ENCODE data around the gene TRIP13.

DNA sequence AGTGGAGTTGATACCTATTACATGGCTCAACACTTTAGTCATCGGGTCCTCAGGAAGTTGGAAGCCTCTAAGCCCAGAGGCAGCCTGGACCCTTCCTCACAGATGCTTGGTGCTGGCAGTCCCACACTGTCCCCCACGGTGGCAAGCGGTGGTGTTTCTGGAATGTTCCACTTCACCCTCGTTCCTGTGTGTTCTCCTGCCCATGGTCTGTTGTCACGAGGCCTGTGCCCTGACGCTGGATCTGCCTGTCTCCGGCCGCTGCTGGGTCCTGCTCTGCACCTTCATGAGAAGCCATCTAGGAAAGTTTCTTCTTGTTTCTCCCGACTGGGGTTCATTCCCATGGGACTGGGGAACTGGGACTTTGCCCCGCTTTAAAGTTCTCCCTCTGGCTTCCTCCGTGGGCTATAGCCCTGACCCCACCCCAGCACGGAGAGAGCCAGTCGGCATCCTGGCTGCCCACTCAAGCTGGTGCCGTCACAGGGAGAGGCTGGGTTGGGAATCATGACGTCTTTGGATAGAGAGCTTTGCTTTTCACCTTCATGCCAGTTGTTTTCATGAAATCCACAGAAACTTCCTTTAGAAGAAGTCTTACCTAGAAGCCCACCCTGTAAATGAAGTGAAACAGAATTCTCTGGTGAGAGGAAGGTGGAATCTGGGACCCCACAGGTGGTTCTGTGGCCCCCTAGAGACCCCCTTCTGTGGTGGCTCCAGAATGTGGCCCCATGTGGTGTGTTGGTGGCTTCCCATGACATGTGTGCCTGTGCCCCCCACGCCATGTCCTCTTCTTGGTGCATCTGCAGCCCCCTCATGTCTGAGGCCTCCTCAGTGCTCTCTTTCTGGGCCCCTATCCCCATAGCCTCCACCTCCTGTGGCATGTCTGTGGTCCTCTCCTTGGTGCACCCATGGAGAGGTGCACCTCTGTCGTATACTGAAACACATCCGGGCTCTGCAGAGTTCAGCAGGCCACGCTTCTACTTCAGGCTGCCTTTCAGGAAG, 43.8 kb downstream of the TRIP13 start:
- TF ChIP-seq, protein P1, sequence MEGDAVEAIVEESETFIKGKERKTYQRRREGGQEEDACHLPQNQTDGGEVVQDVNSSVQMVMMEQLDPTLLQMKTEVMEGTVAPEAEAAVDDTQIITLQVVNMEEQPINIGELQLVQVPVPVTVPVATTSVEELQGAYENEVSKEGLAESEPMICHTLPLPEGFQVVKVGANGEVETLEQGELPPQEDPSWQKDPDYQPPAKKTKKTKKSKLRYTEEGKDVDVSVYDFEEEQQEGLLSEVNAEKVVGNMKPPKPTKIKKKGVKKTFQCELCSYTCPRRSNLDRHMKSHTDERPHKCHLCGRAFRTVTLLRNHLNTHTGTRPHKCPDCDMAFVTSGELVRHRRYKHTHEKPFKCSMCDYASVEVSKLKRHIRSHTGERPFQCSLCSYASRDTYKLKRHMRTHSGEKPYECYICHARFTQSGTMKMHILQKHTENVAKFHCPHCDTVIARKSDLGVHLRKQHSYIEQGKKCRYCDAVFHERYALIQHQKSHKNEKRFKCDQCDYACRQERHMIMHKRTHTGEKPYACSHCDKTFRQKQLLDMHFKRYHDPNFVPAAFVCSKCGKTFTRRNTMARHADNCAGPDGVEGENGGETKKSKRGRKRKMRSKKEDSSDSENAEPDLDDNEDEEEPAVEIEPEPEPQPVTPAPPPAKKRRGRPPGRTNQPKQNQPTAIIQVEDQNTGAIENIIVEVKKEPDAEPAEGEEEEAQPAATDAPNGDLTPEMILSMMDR (IDR thresholded peaks at IDR 0.05; ENCODE audit: low read length), result no peak
- TF ChIP-seq EZH2phosphoT487 (IDR thresholded peaks at IDR 0.05; ENCODE audit: low read length) (no peak), EZH2 (optimal IDR thresholded peaks at IDR 0.05; ENCODE audit: low read depth, low read length) (no peak)

Data from MM.1S (cell line).